ENCODE data around the gene FNIP1.

- TF ChIP-seq POLR2A (IDR thresholded peaks at IDR 0.05) (no peak), EP300 (IDR thresholded peaks at IDR 0.05) (no peak)
Measured at GRCh38 chr5:131757830-131758519, 38.8 kb downstream of the FNIP1 start.

Data from stomach (tissue), 4 donors.